AG09309 (cell line): ENCODE measurements around the gene GPR31.

ENCODE experiments used
- DNase-seq: peaks from one replicate; pipeline ENCODE4 v3.0.0-alpha.2; 2010; ENCODE audit warnings: low read depth
- H3K4me3 ChIP-seq: 2 replicates; pipeline ENCODE4 v1.5.1; 2011; ENCODE audit warnings: mild to moderate bottlenecking, low read depth, low read length, moderate library complexity; ENCODE audit not compliant: control insufficient read depth
- TF ChIP-seq, protein P1 (sequence below): IDR thresholded peaks from 2 replicates; pipeline ENCODE4 v1.5.1; 2011; ENCODE audit warnings: mild to moderate bottlenecking, low read depth, low read length, inconsistent platforms; ENCODE audit not compliant: insufficient read depth, control insufficient read depth; ENCODE audit errors: missing control alignments

GPR31 gene

DNA sequence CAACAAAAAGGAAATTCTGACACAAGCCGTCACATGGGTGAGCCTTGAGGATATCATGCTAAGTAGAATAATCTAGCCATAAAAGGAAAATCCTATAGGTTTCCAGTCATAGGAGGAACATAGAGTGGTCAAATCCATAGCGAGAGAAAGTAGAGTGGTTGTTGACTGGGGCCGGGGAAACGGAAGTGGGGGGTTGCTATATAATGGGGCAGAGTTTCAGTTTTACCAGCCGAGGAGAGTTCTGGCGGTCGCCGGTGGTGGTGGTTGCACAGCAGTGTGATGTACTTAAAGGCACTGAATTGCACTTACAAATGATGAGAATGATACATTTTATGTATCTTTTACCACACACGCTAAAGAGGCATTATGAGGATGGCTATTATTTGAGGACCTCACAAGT is 4.9 kb downstream of the GPR31 start:
- no peak overlapping the region for H3K4me3 ChIP-seq
- TF ChIP-seq, protein P1, sequence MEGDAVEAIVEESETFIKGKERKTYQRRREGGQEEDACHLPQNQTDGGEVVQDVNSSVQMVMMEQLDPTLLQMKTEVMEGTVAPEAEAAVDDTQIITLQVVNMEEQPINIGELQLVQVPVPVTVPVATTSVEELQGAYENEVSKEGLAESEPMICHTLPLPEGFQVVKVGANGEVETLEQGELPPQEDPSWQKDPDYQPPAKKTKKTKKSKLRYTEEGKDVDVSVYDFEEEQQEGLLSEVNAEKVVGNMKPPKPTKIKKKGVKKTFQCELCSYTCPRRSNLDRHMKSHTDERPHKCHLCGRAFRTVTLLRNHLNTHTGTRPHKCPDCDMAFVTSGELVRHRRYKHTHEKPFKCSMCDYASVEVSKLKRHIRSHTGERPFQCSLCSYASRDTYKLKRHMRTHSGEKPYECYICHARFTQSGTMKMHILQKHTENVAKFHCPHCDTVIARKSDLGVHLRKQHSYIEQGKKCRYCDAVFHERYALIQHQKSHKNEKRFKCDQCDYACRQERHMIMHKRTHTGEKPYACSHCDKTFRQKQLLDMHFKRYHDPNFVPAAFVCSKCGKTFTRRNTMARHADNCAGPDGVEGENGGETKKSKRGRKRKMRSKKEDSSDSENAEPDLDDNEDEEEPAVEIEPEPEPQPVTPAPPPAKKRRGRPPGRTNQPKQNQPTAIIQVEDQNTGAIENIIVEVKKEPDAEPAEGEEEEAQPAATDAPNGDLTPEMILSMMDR = no peak
- DNase-seq = no peak

DNA sequence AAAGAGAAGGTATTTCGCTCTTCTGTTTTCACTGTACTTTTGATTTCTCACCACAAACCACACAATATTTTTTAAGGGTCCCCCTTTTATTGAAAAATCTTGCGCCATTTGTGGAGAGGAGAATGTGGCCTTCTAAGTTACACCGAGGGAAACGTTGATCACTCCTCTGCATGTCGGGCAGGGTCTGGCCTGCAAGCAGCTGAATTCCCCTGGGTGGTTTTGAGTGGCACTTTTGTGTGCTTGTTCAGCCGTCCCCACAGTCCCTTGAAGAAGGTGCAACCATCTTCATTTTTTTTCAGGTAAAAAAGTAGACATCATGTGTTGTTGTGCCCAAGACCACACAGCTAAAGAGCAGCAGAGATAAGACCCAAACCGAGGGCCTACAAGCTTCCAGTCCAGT is 6.1 kb downstream of the GPR31 start:
- no peak for DNase-seq
- TF ChIP-seq, protein P1 = no peak
- no peak overlapping the region for H3K4me3 ChIP-seq

DNA sequence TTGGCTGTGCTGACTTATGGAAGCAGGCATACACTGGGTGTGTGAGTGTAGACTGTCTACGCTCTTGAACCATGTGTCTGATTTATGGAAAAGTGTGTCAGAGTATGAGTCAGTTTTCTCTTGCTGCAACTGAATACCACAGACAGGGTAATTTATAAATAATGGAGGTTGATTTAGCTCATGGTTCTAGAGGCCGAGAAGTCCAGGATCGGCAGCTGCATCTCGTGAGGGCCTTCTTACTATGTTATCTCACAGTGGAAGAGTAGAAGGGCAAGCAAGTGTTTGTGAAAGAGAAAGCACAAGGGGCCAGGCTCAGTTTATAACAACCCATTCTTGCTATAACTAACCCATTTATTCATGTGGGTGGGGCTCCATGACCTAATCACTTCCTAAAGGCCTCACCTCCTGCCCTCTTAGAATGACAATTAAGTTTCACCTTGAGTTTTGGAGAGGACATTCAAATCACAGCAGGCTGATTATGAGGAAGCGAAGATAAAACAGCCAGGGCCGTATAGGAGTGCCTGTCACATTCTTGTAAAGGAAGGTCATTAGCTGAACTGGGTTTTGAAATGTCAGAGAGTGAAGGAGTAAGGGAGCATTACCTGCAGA is 6.7 kb downstream of the GPR31 start:
- no peak for DNase-seq
- TF ChIP-seq, protein P1 = no peak
- no peak overlapping the region for H3K4me3 ChIP-seq

DNA sequence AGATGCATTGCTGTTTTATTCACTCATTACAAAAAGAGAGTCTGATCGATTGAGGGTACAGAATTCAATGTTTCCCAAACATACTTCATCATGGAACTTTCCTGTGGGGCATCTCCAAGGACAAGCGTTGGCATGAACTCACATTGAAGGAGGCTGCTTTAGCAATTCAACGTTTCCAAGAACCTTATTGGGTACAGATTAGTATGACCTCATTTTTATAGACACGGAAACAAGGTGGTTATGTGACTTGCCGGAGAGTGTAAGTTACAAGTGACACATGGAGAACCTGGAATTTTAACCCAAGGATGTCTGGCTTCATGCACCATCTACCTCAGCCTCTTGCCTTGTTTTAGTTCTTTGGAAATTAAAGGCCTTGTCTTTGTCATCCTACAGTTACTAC is 8.8 kb downstream of the GPR31 start:
- no peak overlapping the region for H3K4me3 ChIP-seq
- DNase-seq = no peak
- TF ChIP-seq, protein P1 = no peak

DNA sequence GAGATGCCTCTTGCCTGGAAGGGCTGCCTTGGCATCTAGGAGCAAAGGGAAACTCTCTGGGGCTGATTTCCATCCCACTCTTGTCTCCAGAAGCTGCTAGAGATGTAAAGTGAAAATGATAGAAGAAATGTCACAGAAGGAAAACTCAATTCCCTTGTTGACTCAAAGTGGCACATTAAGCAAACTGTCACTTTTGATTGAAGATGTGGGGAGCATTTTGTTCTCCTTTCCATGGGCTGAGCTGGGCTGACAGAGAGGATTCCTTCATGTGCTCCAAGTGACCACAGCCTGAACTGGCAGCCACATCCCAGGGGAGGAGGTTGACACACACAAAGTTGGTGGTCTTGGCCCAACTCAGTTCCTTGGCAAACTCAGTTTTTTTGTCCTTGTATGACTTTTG is 9.8 kb downstream of the GPR31 start:
- DNase-seq = no peak
- H3K4me3 ChIP-seq = no peak overlapping the region
- TF ChIP-seq, protein P1 = no peak

DNA sequence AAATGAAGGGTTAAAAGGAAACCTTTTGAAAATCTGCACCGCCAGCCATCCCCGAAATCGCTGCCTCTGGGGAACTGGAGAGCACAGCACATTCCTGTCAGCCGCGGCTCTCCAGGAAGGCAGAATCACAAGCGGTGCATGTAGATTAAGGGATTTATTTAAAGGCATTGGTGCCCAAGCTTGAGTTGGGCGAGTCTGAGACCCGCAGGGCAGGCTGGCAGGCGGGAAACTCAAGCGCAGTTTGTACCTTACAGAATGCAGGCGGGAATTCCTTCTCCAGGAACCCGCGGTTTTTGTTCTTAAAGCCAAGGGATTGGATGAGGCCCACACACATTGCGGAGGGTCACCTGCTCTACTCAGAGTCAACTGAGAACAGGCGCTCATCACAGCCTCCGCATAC is 10.8 kb downstream of the GPR31 start:
- H3K4me3 ChIP-seq = no peak overlapping the region
- TF ChIP-seq, protein P1 = no peak
- DNase-seq = no peak

DNA sequence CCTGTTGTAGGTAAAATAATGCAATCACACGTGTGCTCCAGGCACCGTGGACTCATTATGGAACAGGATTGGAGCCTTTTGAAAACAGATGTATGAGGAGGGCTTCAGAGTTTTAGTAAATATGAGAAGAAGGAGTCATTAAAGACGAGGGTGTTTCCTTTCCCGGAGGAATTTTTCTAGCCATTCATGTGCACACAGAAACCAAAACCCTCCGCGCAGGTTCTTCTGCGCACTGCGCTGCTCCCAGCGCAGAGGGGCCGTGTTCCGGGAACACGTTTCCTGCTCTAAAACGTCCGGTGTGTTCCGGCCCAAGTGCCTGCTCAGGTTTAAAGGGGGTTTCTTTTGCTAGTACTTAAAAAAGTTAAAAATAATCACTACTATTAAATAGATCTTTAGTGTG is 11.6 kb downstream of the GPR31 start:
- H3K4me3 ChIP-seq = no peak overlapping the region

More for the DNA sequence above, 11.6 kb downstream of the GPR31 start:
- no peak for DNase-seq
- TF ChIP-seq, protein P1 = no peak
